HG03571 (cell line): ENCODE data around the gene DZANK1.
"Not testable (repeated sequence)": the region's sequence is repeated elsewhere in the genome, so short reads cannot be mapped to it uniquely, and the experiment has no call there.

Experiments used
- ATAC-seq: cut with Tn5 transposase; IDR thresholded peaks from one replicate; pipeline ENCODE4 v1.9.1; 2021; ENCODE audit not compliant: unreplicated experiment

DZANK1 gene

DNA sequence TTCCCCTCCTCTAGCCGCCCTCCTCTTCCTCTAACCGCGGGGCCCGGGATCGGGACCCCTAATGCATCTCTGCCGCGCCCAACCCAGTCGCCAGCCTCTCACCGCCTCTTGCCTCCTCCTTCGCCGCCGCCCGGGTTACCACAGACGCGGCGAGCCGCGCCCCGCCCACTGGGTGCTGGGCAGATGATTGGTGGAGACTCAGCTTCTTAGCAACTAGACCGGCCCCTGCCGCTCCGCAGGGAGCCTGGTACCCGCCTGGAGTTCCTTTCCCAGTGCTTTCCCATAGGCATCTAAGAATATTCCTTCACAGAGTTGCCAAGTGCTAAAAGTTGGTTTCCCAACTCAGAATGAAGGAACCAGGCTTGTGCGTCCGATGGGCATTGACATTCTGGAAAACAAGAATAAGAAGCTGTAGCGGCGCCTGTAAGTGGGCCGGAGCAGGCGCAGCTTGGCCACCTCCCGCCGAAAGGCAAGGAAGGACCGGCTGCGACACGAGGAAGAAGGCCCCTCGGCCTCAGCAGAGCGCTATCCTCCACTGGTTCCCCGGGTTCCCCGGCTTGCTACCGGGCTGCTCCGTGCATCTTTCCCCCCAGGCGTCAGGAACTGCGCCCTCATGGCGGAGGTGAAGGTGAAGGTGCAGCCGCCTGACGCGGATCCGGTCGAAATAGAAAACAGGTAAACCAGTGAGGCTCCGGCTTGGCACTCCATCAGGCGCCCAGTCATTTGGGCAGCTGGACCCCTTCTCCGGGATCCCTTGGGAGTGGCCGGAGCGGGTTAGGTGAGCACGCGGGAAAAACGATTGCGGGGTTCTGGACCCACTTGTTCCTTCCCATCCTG is at the start of gene DZANK1, which contains the start of gene POLR3F:
Gene DZANK1 (minus strand): TSS at position 137 of the 837 bp plus-strand sequence. CDS start 1,672 bp downstream, outside the sequence.
Gene POLR3F (plus strand): TSS at position 497 of the 837 bp plus-strand sequence. CDS start 117 bp downstream, at position 614.
- ATAC-seq = peak; percentile 89

DNA sequence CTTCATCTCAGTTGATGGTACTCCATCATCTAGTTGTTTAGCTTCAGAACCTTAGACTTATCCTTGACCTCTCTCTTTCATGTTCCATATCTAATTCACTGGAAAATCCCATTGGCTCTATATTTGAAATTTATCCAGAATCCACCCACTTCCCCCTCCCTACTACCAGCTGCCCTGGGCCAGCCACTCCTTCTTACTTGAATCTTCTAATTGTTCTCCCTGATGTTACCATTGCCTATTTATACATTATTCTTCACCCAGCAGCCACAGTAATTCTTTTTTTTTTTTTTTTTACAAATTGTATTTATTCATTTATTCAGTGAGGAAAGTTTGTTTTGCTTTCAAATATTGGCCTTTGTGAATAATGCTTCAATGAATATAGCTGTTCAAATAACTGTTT is 49.1 kb upstream of the DZANK1 start:
- no peak for ATAC-seq

DNA sequence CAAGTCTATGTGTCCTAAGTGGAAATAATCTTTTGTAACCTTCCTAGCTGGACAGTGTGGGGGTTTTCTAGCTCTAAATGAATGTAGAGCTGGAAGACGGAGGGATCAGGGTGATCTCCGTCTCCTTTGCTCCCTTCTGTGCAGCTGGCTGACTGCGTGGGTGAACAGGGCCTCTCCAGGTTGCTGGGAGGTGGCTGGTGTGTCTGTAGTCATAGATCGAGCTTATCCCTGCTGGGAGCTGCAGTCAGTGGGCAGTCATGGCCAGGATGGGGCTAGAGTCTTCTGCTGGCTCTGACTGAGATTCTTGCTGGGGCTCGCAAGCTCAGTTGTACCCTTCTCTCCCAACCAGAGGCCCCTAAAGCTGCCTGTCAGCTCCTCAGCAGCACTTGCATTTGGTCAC is 47.3 kb upstream of the DZANK1 start:
- ATAC-seq = no peak

DNA sequence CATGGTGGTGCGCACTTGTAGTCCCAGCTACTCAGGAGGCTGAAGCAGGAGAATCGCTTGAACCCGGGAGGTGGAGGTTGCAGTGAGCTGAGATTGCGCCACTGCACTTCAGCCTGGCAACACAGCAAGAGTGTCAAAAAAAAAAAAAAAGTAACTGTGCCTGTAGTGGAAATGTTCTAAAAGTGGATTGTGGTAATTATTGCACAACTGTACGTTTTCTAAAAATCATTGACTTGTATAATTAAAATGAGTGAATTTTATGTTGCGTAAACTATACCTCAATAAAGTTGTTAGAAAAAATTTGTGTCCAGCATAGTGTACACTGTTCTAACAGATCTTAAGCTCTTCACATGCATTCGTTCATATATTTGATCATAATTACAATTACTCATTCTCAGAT is 46.4 kb upstream of the DZANK1 start:
- no peak for ATAC-seq

DNA sequence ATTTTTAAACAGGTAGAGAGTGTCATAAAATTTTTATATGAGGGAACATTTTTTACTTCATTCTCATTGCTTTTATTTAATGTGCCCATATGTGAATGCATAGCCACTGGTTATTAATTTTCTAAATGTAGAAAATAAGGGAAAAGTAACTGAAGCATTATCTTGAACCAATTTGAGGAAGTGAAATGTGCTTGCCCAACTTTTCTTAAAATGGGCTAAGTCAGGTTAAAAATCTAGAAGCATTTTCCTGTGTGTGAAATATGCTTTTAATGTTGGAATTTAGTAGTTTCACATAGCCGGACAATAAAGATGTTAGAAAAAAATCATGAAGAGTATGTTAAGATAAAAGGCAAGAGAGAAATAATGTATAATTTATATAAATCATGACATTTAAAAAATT is 44.7 kb upstream of the DZANK1 start:
- ATAC-seq = no peak

DNA sequence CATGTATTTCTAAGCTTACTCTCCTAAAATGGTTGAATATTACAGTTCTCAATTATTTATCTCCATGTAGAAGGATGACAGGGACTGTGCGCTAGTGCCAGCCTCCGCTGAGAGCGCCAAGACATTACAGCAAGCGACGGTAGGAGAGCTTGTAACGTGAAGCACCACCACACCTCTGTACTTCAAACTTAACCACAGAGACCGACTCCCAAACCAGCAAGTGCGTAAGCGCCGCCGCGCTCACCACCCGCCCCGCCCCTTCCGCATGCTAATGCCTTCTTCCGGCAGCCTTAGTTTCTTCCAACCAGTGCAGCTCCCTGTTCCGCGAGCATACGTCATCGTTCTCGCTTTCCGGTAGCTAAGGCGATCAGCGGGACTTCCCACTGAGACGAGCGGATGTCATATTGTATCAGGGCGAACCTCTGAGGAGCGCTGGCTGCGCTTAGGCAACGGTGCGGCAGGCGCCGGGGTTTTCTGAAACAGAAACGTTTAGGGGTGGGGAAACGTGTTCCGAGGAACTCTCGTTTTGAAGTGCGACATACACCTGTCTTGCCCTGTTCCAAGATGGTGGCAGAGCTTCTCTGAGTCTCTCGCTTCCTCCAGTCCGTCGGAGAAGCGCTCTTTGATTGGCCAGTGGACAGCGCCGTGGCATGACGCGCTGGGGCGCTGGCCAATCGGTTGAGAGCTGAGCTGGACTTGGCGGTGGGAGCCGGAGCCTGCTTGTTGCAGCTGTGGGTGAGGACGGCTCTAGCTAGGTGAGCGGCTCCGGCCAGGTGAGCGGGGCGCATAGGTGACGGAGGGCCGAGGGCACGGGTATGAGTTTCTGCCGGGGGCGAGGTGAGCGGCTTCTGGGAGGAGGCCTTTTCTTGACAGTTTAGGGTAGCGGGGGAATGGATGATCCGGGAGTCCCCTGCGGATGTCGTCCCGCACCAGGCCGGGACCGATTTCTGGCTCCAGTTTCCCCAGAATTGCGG is 40.7 kb upstream of the DZANK1 start, which contains the start of gene SEC23B:
Gene SEC23B (plus strand): TSS at position 723 of the 974 bp plus-strand sequence. CDS start 2,896 bp downstream, outside the sequence.
- ATAC-seq = peak; percentile 95

DNA sequence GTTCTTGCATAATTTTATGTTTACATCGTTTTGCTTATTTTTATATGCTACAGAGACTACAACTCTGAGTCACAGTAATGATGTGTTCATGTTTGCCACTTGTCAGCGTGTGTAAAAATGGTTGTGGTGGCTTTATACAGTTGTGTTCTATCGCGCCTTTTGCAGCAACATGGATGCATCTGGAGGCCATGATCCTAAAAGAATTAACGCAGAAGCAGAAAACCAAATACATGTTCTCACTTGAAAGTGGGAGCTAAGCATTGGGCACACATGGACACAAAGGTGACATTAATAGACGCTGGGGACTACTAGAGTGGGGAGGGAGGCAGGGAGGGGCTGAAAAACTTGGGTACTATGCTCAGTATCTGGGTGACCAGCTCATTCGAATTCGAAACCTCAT is 39.9 kb upstream of the DZANK1 start:
- ATAC-seq = no peak

DNA sequence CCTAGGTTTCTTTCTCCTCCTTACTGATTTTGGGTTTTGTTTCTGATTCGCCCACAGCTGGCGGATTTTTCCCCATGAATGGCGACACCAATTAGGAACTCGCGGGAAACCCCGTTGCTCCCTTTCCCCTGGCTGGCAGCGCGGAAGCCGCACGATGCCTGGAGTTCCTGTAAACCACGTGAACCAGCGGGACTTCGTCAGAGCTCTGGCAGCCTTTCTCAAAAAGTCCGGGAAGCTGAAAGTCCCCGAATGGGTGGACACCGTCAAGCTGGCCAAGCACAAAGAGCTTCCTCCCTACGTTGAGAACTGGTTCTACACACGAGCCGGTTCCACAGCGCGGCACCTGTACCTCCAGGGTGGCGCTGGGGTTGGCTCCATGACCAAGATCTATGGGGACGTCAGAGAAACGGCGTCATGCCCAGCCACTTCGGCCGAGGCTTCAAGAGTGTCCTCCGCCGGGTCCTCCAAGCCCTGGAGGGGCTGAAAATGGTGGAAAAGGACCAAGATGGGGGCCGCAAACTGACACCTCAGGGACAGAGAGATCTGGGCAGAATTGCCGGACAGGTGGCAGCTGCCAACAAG is 37.7 kb upstream of the DZANK1 start:
- ATAC-seq = no peak

DNA sequence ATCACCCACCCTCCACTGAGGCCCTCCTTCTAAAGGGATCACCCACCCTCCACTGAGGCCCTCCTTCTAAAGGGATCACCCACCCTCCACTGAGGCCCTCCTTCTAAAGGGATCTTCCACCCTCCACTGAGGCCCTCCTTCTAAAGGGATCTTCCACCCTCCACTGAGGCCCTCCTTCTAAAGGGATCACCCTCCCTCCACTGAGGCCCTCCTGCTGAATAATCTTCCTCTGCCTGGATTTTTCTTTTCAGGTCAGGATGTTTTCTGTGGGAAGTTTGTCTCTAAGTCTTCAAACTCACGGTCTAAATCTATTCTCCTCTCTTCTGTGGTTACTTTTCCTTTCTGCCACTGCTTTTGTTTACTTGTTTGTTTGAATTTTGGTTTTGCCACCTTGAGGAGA is 34.8 kb upstream of the DZANK1 start:
- ATAC-seq = not testable (repeated sequence)

DNA sequence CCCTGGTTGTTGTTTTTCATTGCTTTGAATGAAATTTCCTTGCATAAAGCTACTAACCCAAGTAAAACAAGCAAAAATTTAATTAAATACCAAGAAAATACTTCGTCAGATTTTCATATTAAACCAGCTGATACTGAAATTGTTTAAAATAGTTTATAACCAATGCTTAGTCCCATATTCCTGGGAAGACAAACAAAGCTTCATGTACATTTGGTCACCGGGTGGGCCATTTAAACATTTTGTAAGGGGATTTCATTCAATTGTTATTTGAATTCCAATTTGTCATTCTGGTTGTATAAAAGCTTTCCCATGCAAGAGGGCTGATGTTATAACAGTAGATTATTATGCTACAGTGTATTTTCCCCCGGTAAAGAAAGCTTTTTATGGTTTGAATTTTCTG is 30.8 kb upstream of the DZANK1 start:
- no peak for ATAC-seq

DNA sequence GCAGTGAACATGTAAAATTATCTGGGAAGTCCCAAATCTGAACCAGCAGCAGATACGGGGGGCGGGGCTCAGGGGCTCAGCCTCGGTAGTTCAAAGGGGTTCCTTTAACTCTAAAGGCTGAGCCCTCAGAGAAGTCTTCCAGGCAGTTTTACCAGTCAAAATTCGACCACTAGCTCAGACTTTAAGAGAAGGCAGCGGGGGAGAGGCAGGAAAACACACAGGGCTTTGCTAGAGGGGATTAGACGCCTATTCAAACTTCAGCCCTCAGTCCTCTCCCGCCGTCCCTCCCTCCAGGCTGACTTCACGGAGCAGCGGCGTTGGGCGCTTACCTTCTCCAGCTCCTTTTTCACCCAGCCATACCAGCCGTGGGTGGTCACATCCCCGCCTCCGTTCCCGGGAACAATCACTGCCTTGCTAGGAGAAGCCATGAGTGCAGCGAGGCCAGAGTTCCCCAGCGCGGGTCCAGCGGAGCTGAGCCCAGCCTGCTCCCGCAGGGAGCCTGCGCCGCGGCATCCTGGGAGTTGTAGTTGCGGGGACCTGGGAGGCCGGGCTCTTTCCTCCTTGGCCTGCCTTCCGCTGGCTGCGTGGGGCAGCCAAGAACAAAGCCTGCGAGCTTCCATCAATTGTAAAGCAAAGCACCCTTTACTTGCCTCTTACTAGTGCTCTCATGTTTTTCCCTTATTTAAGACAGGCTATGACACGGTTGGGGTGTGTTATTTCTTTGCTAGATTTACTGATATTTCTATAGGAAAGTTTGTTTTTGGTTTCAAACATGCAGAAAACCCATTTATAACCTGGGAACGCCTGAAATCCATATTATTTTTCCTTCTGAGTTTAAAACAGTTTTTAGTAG is 30.1 kb upstream of the DZANK1 start, which contains the start of gene RBBP9:
Gene RBBP9 (minus strand): TSS at position 486 of the 853 bp plus-strand sequence. CDS start 58 bp downstream, at position 428.
- peak; percentile 99 for ATAC-seq

DNA sequence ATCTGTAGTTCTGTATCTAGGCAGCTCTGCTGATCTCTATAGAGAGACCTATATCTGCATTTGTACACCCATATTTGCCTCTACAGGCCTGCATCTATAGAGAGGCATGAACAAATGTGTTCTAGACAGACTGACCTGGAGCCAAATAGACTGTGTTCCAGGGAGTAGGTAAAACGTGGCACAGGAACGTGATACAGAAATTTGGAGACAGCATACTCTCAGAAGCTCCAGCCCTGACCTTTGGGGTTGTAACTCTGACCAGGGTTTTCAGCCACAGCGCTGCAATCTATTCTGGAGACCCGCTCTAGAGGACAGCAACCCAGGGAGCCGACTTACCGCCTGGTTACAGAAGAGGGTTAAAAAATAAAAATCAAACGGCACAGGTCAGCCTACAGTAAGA is 29.2 kb upstream of the DZANK1 start:
- ATAC-seq = no peak

DNA sequence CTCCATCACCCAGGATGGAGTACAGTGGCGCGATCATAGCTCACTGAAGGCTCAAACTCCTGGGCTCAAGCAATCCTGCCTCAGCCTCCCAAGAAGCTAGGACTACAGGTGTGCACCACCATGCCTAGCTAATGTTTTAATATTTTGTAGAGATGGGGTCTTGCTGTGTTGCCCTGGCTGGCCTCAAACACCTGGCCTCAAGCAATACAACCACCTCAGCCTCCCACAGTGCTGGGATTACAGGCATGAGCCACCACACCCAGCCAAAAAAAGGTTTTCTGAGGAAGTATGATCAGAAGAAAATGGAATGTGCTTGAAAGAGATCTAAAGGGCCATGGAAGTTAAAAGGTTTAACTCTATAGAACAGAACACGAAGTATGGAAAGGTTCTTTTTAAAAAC is 21.5 kb upstream of the DZANK1 start:
- no peak for ATAC-seq

DNA sequence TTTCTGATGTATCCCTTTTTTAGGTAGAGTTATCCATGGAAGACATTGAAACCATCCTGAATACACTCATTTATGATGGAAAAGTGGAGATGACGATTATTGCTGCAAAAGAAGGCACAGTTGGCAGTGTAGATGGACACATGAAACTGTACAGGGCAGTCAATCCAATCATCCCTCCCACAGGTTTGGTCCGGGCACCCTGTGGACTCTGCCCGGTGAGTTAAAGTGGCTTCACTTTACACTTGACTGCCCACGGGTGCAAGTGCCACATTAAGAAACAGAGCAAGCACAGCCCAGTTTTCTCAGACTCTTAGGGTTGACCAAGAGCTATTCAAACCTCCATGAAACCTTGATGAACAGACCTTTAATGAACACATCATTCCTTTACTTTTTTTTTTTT is 14.8 kb upstream of the DZANK1 start:
- ATAC-seq = no peak

DNA sequence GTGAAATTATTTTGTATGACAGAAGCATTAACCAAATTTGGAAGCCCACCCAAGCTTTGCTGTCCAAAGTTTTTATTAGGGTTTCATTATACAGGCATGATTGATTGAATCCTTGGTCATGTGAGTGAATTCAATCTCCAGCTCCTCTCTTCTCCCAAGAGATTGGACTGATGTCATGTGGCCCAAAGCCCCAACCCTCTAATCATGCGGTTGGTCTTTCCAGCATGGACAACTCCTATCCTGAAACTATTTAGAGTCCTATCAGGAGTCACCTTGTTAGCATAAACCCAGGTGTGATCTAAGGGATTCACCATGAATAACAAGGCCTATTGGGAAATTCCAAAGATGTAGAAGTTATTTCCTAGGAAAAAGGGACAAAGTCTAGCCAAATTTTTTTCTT is 11.0 kb upstream of the DZANK1 start:
- ATAC-seq = no peak

DNA sequence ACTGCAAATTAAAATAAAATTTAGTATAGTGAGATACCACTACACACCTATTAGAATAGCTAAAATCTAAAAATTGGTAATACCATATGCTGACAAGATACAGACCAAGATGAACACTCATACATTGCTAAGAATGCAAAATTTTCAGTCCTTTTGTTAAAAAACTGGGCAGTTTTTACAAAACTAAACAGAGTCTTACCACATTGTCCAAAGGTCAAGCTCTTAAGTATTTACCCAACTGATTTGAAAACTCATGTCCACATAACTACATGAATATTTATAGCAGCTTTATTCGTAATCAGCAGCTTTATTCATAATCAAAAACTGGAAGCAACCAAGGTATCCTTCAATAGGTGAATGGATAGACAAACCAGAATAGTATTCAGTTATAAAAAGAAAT is 10.4 kb upstream of the DZANK1 start:
- ATAC-seq = no peak

DNA sequence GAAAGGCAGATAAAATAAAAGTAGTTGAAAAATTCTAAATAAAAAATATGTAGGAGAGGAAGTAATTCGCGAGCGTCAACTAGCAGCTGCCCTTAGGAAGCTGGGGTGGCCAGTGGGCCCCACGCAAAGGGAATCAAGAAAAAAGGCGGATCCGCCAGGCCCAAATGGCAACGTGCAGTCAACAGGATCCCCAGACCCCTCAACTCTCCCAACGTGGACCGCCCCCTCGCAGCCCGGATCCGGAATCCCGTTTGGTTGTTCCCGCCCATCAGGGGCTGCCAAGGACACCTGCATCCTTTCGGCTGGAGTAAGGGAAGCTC is 296 bp downstream of the DZANK1 start:
- peak; percentile 4 for ATAC-seq

DNA sequence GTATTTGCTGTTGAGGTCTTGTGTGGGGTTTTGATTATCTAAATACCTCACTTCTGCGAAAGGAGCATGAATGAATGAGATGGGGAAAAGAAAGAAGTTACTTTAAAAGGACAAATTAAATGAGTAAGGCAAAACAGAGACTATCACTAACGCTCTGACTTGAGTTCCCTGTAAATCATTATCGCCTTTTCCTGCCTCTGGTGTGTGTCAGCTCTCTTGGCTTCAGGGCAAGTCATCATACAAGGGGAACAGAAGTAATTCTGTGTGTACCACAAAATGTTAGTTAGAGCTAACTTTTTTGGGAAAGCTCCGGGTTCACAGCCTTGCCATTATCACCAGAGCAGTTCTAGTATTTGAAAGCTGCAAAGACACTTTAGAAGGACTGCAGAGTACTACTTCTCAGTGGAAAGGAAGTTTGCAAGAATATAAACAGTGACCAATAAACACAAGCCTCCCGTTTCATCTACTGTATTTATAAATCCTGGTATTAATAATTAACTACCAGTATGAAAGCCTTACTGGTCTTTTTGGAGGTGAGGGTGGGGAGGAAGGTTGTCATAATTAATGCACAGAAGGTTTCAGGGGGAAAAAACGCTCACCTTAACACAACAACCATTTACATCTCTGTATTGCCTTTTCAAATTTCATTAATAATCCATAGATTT is 1.2 kb downstream of the DZANK1 start:
- ATAC-seq = peak; percentile 45

DNA sequence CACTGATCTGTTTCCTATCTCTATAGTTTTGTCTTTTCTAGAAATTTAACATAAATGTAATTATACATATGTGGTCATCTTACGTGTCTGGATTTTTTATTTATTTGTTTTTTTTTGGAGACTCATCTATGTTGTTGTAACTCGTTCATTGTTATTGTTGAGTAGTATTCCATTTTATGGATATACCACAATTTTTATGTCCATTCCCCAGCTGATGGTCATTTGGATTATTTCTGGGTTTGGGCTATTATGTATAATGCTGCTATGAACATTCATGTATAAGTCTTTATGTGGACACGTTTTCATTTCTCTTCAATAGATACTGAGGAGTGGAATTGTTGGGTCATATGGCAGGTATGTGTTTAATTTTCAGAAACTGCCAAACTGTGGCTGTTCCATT is 10.2 kb downstream of the DZANK1 start:
- ATAC-seq = no peak

DNA sequence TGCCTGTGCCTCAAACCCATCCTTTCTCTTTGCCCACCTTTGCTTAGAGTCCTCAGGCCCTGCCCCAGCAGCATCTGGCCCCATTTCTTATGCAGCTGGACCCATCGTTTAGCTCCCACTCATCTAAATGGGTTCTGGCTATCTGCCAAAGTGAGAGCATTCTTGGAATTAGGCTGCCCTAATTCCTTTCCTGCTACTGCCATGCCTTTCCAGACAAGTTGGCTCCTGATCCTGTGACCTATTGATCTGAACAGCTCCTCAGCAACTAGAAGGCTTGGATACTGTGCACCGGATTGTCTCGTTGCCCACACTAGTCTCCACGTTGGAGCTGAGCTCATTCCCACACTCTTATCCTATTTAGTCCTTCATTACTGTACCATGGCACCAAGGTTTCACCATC is 22.9 kb downstream of the DZANK1 start:
- no peak for ATAC-seq
